K562 (cell line): ENCODE results near the gene PIK3R4.

Experiments used
- CBX3 ChIP-seq, 2 experiments: IDR thresholded peaks; 1 replicate in 1 of 2; 2 replicates in 1 of 2; pipeline ENCODE4 v1.6.1; 2012; ENCODE audit warnings: inconsistent platforms in 2 of 2, low read length in 2 of 2, borderline replicate concordance in 1 of 2, control low read depth in 1 of 2
- JUNB ChIP-seq: fragments of 450-650 bp; formaldehyde crosslinking; conservative IDR thresholded peaks from 2 replicates; pipeline ENCODE4 v1.4.0; 2020; ENCODE audit warnings: mild to moderate bottlenecking
- NFIC ChIP-seq: fragments of 450-650 bp; IDR thresholded peaks from 2 replicates; pipeline ENCODE4 v1.6.1; 2017; ENCODE audit warnings: mild to moderate bottlenecking, inconsistent platforms
- PURB ChIP-seq: sonication (generic); formaldehyde crosslinking; IDR thresholded peaks from 2 replicates; pipeline ENCODE4 v1.9.0; 2021; ENCODE audit warnings: low read depth, mild to moderate bottlenecking, missing genetic modification reagents

DNA sequence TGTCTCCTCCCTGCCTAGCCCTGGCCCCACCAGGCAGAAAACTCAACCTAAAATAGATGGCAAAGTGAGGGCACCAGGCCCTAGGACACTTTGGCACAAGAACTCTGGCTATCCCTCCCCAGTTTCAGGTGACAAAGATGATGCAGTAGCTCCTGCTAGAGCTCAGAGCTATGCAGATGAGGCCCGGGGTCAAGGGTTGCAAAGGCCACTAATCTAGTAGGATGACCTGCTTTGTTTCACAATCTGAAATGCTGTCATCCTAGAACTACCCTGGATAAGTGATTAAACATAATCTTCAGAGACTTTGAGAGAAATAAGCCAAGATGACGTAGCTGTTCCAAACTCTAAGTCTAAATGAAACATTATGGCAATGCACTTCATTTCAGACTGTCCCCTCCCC, 24.0 kb upstream of the PIK3R4 start:
- no peak for TF ChIP-seq CBX3 (IDR thresholded peaks at IDR 0.05; ENCODE audit: borderline replicate concordance in 1 of 2, low read length in 2 of 2)
- TF ChIP-seq JUNB (CRISPR knock-in tag): no peak
- no peak for TF ChIP-seq NFIC
- no peak for TF ChIP-seq PURB (CRISPR knock-in tag)
